GM12874 (cell line): ENCODE measurements around the gene GRN.

Experiments
- CTCF ChIP-seq: IDR thresholded peaks from 2 replicates; pipeline ENCODE4 v1.5.1; 2011; ENCODE audit warnings: low read depth, mild to moderate bottlenecking, control low read depth, low read length, moderate library complexity; ENCODE audit not compliant: insufficient read depth

GRN gene

GRCh38 chr17:44344939-44345453 lies at the start of gene GRN:
Gene GRN, plus strand, starts transcription at chr17:44345302. Its CDS starts 3,863 bp downstream, at chr17:44349165.
- TF ChIP-seq CTCF = no peak

DNA sequence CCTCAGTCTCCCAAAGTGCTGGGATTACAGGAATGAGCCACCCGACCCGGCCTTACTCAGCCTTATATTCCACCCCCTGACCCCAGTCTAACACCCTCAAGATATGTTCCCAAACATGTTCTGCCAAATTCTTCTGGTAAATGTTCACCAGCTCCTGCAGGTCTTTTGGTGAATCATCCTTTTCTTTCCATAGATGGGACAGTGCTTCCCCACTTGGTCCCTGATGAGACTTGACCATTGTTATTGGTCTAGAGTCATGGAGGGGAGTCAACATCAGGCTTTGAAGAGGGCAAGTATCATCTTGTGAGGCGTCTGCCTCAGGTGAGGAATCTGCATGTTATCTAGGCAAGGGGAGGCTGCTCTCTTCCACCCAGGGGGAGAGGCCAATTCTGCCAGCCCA lies 47.1 kb upstream of the GRN start:
- no peak for TF ChIP-seq CTCF

- no peak for TF ChIP-seq CTCF
Measured at GRCh38 chr17:44304651-44305050, 40.5 kb upstream of the GRN start.

GRCh38 chr17:44307387-44308186 lies 37.5 kb upstream of the GRN start:
- no peak for TF ChIP-seq CTCF

- no peak for TF ChIP-seq CTCF
Measured at GRCh38 chr17:44308320-44308818, 36.7 kb upstream of the GRN start, which contains the start of gene RUNDC3A. Gene RUNDC3A, plus strand, starts transcription at chr17:44308601. Its CDS starts 232 bp downstream, at chr17:44308833.

DNA sequence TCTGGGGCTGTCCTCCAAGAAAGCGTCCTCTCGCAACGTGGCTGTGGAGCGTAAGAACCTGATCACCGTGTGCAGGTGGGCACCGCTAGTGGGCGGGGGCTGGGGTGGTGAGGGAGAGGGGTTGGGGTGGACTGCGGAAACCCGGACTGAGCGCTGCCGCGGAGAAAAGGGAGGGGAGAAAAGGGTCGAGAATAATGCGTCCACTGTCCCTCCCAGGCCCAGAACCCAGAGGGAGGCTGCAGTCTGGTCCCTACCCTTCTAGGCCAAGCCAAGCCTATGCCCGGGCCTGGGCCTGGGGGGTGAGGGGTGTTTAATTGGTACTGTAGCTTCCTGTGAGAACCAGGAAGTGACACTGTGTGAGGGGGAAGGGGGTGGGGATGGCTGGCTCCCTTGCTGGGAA lies 36.2 kb upstream of the GRN start:
- TF ChIP-seq CTCF = no peak

GRCh38 chr17:44309472-44309871 lies 35.6 kb upstream of the GRN start:
- no peak for TF ChIP-seq CTCF
